GM12892 (cell line): ENCODE data around the gene KCNJ6.

Experiments
- DNase-seq: peaks from one replicate; pipeline ENCODE4 v3.0.0; 2011; ENCODE audit not compliant: insufficient read length
- FAIRE-seq: peaks from 2 replicates; lab custom pipeline; 2011; peaks lifted over from hg19 to GRCh38; lab: Jason Lieb, UNC
- POLR2A ChIP-seq: IDR thresholded peaks from 2 replicates; pipeline ENCODE4 v1.6.1; 2011; ENCODE audit warnings: low read depth, low read length, control low read depth
- POLR2AphosphoS5 ChIP-seq: IDR thresholded peaks from 2 replicates; pipeline ENCODE4 v1.6.1; 2011; ENCODE audit warnings: low read depth, low read length, control low read depth
- TAF1 ChIP-seq: IDR thresholded peaks from 2 replicates; pipeline ENCODE4 v1.6.1; 2011; ENCODE audit warnings: low read depth, mild to moderate bottlenecking, control low read depth, low read length, borderline replicate concordance

Gene KCNJ6

GRCh38 chr21:37903396-37903795 is 12.9 kb downstream of the KCNJ6 start:
- no peak for TF ChIP-seq TAF1
- TF ChIP-seq POLR2A = no peak
- no peak for TF ChIP-seq POLR2AphosphoS5
- DNase-seq (no peak), FAIRE-seq (no peak)

GRCh38 chr21:37899146-37899545 is 17.1 kb downstream of the KCNJ6 start:
- no peak for TF ChIP-seq POLR2AphosphoS5
- TF ChIP-seq TAF1 = no peak
- FAIRE-seq = no peak
- no peak for DNase-seq

DNA sequence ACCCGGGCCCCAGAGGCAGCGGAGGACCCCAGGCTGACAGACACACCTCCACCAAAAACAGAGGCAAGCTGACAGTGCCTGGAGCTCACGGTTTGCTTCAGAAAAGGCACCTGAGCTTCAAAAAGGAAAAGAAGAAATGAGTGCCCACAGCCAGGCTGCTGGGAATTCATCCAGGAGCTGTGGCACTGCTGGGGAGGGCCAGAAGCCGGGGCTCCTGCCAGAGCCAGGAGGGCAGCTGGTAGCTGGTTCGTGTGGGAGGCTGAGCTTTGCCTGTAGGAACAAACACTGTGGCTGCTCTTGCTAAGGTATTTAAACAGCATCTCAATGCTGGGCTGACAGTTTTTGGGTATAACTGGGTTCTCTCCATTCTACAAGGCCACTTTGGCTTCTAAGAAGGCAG is 19.5 kb downstream of the KCNJ6 start:
- no peak for TF ChIP-seq POLR2AphosphoS5
- no peak for TF ChIP-seq TAF1
- no peak for TF ChIP-seq POLR2A
- DNase-seq (no peak), FAIRE-seq (no peak)

DNA sequence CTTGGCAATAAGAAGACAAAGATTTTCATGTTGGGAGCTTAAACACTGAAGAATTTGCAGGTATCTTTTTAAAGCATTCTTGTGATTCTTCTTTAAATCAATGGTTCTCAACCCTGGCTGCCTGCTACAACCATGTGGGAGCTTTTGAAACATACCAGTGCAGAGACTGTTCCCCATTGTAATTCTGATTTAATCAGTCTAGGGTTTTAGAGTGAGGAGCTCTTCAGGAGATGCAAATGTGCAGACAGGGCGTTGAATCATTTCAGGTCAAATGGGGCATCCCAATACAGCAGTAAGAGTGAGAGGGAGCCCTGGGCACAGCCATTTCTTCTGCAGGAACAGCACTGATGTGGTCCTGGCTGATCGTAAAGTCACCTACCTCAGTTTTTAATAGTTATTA is 24.3 kb downstream of the KCNJ6 start:
- FAIRE-seq (no peak), DNase-seq (no peak)
- no peak for TF ChIP-seq TAF1
- TF ChIP-seq POLR2AphosphoS5 = no peak
- no peak for TF ChIP-seq POLR2A

GRCh38 chr21:37888659-37889058 is 27.6 kb downstream of the KCNJ6 start:
- DNase-seq (no peak), FAIRE-seq (no peak)
- TF ChIP-seq POLR2A = no peak

GRCh38 chr21:37886726-37887299 is 29.4 kb downstream of the KCNJ6 start:
- DNase-seq (no peak), FAIRE-seq (no peak)
- TF ChIP-seq POLR2AphosphoS5 (no peak), TAF1 (no peak), POLR2A (no peak)

DNA sequence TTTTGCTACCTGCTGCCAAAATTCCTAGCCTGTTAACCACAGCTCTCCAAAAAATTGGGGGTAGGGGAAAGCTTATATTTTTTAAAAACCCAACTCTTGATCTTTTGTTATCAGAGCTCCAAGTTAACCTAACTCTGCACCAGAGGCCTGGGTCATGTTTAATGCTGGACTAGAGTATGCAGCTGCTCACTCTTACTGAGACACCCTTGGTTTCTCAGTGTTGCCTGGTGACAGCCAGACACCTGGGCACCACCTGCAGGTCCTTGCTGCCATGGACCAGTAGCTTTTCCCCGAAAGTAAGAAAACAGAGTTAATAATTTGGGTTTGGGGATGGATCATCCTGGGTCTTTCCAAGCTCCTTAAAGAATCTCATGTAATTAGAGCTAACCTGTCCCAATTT is 30.1 kb downstream of the KCNJ6 start:
- no peak for DNase-seq
- no peak for FAIRE-seq
- TF ChIP-seq POLR2A (no peak), TAF1 (no peak), POLR2AphosphoS5 (no peak)

DNA sequence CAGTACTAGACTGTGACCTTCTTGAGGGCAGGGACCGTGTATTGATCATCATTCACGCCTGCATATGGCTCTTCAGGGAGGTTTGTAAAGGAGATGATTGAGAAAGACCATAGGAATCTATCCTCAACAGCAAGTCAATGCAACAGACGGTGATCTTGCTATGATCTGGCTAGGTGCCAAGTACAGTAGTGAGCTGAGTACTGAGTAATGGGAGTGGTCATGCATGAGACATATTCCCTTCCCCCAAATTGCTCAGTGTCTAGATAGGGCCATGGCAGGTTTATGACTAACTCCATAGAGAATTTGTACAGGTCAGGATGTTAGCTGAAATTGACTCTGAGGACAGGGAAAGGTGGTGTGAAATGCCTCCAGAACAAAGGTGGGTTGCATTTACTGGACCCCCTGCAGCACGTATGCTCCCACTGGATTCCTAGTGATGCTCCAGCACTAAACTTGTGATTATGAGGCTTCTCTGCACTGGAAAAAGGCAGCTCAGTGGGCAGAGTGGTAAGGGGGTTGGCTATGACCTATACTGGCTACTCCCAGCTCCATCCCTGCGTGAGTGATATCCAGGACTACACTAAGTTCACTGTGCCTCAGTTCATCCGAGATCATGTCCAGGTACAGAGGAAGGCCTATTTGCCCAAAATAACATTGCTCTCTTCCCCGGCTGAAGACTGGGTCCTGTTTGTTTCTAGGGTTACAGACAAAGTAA is 37.2 kb downstream of the KCNJ6 start:
- DNase-seq (no peak), FAIRE-seq (no peak)
- no peak for TF ChIP-seq POLR2A
- TF ChIP-seq TAF1 = no peak

- DNase-seq (no peak), FAIRE-seq (no peak)
- TF ChIP-seq TAF1 (no peak), POLR2AphosphoS5 (no peak), POLR2A (no peak)
Observed at GRCh38 chr21:37877888-37878684, 38.2 kb downstream of the KCNJ6 start.

DNA sequence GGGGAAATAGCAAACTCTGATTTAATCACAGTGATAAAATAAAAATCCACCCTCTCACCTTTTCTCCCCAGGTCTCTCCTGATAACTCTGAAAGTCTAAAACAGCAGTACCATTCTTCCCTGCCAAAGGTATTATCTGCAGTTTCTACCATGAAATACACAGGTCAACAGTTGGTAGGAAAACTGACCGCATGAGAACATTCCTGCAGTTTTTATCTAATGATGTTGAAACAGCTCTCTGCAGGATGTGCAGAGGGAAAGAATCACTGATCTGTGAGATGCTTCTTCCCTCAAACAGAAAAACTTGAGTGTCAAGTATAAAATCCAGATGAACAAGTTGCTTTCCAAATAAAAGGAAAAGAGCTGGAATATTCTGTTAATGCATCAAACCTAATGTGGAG is 39.1 kb downstream of the KCNJ6 start:
- no peak for DNase-seq
- FAIRE-seq = no peak
- TF ChIP-seq TAF1 (no peak), POLR2AphosphoS5 (no peak), POLR2A (no peak)

GRCh38 chr21:37876561-37876960 is 39.7 kb downstream of the KCNJ6 start:
- FAIRE-seq (no peak), DNase-seq (no peak)

GRCh38 chr21:37874904-37875780 is 41.1 kb downstream of the KCNJ6 start:
- TF ChIP-seq POLR2AphosphoS5 = no peak
- TF ChIP-seq POLR2A = no peak
- TF ChIP-seq TAF1 = no peak
- FAIRE-seq (no peak), DNase-seq (no peak)

More at GRCh38 chr21:37876561-37876960, 39.7 kb downstream of the KCNJ6 start:
- TF ChIP-seq TAF1 = no peak
- TF ChIP-seq POLR2AphosphoS5 = no peak
- no peak for TF ChIP-seq POLR2A
